GM06990 (cell line): ENCODE results near the gene FAM171A1.
A peak's percentile ranks its signal among the peaks of the same experiment; 100 is the strongest.
"Not testable (repeated sequence)": the region's sequence is repeated elsewhere in the genome, so short reads cannot be mapped to it uniquely, and the experiment has no call there.

Experiments used
- DNase-seq: peaks from one replicate; pipeline ENCODE4 v3.0.0-alpha.2; 2011; ENCODE audit not compliant: insufficient read length; ENCODE audit errors: extremely low read depth
- H3K27me3 ChIP-seq: replicated peaks from 2 replicates; pipeline ENCODE4 v1.6.0; 2011; ENCODE audit warnings: low read length; ENCODE audit not compliant: control insufficient read depth, insufficient read depth
- H3K36me3 ChIP-seq: 2 replicates; pipeline ENCODE4 v1.5.1; 2011; ENCODE audit warnings: low read length; ENCODE audit not compliant: control insufficient read depth, insufficient read depth
- H3K4me3 ChIP-seq: replicated peaks from 2 replicates; pipeline ENCODE4 v1.5.1; 2011; ENCODE audit warnings: low read depth, mild to moderate bottlenecking, control low read depth, low read length
- CTCF ChIP-seq: IDR thresholded peaks from 2 replicates; pipeline ENCODE4 v1.5.1; 2011; ENCODE audit warnings: low read length, control low read depth, mild to moderate bottlenecking, inconsistent platforms; ENCODE audit not compliant: insufficient read depth, poor library complexity, severe bottlenecking

The FAM171A1 gene

GRCh38 chr10:15370856-15371701, at the start of gene FAM171A1:
Gene FAM171A1 (minus strand): TSS chr10:15371289. CDS start chr10:15371052, 237 bp downstream.
- Histone ChIP-seq H3K4me3 (peak within 1 kb of the TSS; percentile 46), H3K27me3 (no peaks in the 10 kb centered on the region; the same call in 1 of the 2 replicates), H3K36me3 (no peaks in the 10 kb centered on the region)
- TF ChIP-seq CTCF = peak; percentile 10
- DNase-seq = peak; percentile 51

- no peaks in the 10 kb centered on the region for H3K27me3 ChIP-seq
- TF ChIP-seq CTCF = no peak
- no peak for DNase-seq
- no peak overlapping the region for H3K4me3 ChIP-seq
- no peaks in the 10 kb centered on the region for H3K36me3 ChIP-seq
Observed at GRCh38 chr10:15420858-15421257, 49.8 kb upstream of the FAM171A1 start.

- DNase-seq = no peak
- peak; percentile 74 for TF ChIP-seq CTCF
- no peak overlapping the region for H3K4me3 ChIP-seq
- H3K36me3 ChIP-seq = no peaks in the 10 kb centered on the region
- H3K27me3 ChIP-seq = no peaks in the 10 kb centered on the region
Observed at GRCh38 chr10:15419279-15419874, 48.3 kb upstream of the FAM171A1 start.

- H3K4me3 ChIP-seq = no peak overlapping the region
- DNase-seq = no peak
- H3K27me3 ChIP-seq = no peaks in the 10 kb centered on the region
- H3K36me3 ChIP-seq = no peaks in the 10 kb centered on the region
- no peak for TF ChIP-seq CTCF
Observed at GRCh38 chr10:15416034-15416433, 44.9 kb upstream of the FAM171A1 start.

- Histone ChIP-seq H3K36me3 (no peaks in the 10 kb centered on the region), H3K4me3 (no peak overlapping the region), H3K27me3 (no peaks in the 10 kb centered on the region)
- DNase-seq = no peak
- no peak for TF ChIP-seq CTCF
Observed at GRCh38 chr10:15411010-15411409, 39.9 kb upstream of the FAM171A1 start.

- not testable (repeated sequence) for H3K27me3 ChIP-seq, H3K4me3 ChIP-seq, DNase-seq, H3K36me3 ChIP-seq
Observed at GRCh38 chr10:15409350-15409749, 38.3 kb upstream of the FAM171A1 start.
